Activated CD8-positive, alpha-beta memory T cell treated with anti-CD3 and anti-CD28 coated beads for 36 hours (primary cell): Measurements from ENCODE around the gene RPS15. TPM values are rescaled to one million over a fixed set of nuclear protein-coding genes. Genes with fewer than 3 reads are reported as not detected.
"Not testable (repeated sequence)": the region's sequence is repeated elsewhere in the genome, so short reads cannot be mapped to it uniquely, and the experiment has no call there.

ENCODE experiments used
- CTCF ChIA-PET: fragments of 350-600 bp; sonication (Branson Sonifier 250); formaldehyde crosslinking; loops from one replicate; lab custom pipeline; 2021; ENCODE audit warnings: antibody characterized with exemption; lab: Charles Lee
- POLR2A ChIA-PET: fragments of 350-600 bp; sonication (Branson Sonifier 250); formaldehyde crosslinking; loops from one replicate; lab custom pipeline; 2021; ENCODE audit warnings: antibody characterized with exemption; lab: Charles Lee
- total RNA-seq, 2 experiments: library from RNA; stranded (reverse); gene quantifications; one replicate each; pipeline ENCODE4 v1.2.3, GENCODE V29; 2021

Gene RPS15
- total RNA-seq, 2 experiments from 2014 or later, result 1,429 to 1,438 TPM

DNA sequence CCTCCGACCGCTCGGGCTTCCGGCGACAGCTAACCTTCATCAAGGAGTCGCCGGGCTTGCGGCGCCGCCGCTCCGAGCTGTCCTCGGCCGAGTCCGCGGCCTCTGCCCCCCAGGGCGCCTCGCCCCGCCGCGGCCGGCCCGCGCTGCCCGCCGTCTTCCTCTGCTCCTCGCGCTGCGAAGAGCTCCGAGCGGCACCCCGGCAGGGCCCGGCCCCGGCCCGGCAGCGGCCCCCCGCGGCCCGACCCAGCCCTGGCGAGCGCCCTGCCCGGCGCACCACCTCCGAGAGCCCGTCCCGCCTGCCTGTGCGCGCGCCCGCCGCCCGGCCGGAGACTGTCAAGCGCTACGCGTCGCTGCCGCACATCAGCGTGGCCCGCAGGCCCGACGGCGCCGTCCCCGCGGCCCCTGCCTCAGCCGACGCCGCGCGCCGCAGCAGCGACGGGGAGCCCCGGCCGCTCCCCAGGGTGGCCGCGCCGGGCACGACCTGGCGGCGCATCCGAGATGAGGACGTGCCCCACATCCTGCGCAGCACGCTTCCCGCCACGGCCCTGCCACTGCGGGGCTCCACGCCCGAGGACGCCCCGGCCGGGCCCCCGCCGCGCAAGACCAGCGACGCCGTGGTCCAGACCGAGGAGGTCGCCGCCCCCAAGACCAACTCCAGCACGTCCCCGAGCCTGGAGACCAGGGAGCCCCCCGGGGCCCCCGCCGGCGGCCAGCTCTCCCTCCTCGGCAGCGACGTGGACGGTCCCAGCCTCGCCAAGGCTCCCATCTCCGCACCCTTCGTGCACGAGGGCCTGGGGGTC is 31.3 kb downstream of the RPS15 start:
- ChIA-PET POLR2A (interaction anchor here (1.1 kb wide), 1 partner anchor 21 kb away, joined by 3 read pairs; no protein-coding TSS in a partner anchor), CTCF (interaction anchor here (0.6 to 0.8 kb wide), 3 partner anchors 21 to 105 kb away, joined by 3 to 4 read pairs (median 3); no protein-coding TSS in a partner anchor)

DNA sequence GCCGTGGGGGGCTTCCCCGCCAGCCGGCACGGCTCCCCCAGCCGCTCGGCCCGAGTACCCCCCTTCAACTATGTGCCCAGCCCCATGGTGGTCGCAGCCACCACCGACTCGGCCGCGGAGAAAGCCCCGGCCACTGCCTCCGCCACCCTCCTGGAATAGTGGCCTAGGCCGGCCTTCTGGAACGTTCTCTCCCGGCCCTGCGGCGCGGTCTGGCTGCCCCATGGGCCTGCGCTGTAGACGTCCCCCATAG is 31.8 kb downstream of the RPS15 start:
- ChIA-PET POLR2A (no interaction called here), CTCF (interaction anchor here (0.8 kb wide), 1 partner anchor 22 kb away, joined by 3 read pairs; no protein-coding TSS in a partner anchor)

DNA sequence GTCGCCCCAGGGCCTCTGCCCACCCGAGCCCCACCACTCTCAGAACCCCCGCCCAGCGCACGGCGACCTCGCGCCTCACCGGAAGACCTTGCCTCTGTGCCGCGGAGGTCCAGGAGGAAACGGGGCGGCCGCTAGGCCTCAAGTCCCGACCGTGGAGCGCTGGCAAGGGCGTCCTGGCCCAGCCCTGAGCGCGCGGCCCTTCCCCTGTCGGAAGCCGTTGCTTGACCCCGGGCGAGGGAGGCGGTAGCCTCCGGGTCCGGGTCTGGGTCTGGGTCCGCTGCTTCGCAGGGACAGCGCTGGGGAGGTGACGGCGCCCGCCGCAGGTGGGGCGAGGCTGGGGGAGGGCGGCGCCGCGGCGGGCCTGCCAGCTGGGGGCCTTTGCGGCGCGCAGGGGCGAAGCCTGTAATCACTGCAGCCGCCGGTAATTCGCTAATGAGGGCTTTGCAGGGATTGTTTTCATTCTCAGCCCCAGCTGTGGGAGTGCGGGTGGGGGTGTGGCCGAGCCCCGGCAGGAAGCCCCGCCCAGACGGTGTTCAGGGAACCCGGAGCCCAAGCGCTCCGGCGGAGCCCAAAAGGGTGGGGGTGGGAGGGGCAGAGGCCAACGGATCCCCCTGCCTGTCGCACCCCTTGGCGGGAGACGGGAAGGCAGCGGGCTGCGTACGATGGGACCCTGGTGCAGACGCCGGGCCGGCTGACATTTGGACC is 32.3 kb downstream of the RPS15 start:
- ChIA-PET POLR2A (no interaction called here), CTCF (interaction anchor here (0.7 to 1.1 kb wide), 5 partner anchors 22 to 87 kb away, joined by 3 to 5 read pairs (median 3); partner anchors contain the start of gene NDUFS7)

DNA sequence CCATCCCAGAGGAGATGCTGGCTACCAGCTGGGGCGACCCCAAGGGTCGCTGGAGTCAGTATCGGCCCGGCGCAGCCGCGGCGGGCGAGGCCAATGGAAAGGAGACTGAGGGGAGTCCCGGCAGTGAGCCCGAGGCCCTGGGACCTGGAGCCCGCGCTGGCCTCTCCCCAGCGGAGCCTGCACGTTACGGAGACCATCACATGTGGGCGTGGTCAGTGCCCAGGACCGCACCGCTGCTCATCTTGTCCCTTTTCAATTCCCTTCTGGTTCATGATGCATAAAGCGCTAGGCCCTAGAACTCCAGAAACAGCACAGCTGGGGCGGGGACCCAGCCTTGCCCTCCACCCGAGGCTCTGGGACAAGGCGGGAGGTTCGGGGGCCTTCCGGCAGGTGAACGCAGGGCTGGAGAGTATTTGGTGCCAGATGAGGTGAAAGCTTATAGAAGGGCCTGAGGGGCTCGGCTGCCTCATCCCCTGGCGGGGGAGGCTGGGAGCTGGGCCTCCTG is 32.9 kb downstream of the RPS15 start:
- CTCF ChIA-PET, result interaction anchor here (0.7 to 1.3 kb wide), 6 partner anchors 16 to 88 kb away, joined by 3 to 5 read pairs (median 3); partner anchors contain the start of gene NDUFS7
- POLR2A ChIA-PET, result interaction anchor here (0.6 kb wide), 1 partner anchor 71 kb away, joined by 3 read pairs; no protein-coding TSS in a partner anchor

DNA sequence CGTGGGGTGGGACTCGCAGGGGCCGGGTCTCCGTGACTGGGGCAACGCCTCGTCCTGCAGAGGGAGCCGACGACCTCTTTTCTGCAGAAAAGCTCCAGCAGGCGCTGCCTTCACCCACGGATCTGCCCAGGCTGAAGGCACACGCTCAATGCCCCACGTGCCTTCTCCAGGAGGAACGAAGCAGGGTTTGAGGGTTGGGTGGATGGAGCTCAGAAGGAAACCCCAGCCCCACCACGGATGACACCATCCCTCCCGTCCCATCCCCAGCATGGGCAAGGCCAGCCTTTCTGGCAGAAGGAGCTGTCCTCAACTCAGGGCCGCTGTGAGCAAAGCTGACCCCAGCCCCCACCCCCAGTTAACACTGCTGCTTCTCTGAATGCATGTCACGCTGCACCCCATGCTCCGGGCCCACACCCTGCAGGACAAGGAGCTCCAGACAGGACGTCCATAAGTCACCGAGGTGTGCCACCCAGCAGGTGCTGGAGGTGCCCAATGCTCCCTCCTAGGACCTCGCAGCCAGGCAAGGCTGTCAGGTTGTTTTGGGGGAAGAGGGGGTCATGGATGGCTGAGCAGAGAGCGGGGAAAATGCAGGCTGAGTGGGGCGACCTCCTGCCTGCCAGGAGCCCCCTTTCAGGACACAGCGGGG is 33.4 kb downstream of the RPS15 start:
- CTCF ChIA-PET, result interaction anchor here (0.7 to 1.3 kb wide), 6 partner anchors 16 to 88 kb away, joined by 3 to 5 read pairs (median 3); partner anchors contain the start of gene NDUFS7
- POLR2A ChIA-PET, result interaction anchor here (0.6 to 0.8 kb wide), 2 partner anchors 33 to 71 kb away, joined by 3 to 4 read pairs; no protein-coding TSS in a partner anchor

DNA sequence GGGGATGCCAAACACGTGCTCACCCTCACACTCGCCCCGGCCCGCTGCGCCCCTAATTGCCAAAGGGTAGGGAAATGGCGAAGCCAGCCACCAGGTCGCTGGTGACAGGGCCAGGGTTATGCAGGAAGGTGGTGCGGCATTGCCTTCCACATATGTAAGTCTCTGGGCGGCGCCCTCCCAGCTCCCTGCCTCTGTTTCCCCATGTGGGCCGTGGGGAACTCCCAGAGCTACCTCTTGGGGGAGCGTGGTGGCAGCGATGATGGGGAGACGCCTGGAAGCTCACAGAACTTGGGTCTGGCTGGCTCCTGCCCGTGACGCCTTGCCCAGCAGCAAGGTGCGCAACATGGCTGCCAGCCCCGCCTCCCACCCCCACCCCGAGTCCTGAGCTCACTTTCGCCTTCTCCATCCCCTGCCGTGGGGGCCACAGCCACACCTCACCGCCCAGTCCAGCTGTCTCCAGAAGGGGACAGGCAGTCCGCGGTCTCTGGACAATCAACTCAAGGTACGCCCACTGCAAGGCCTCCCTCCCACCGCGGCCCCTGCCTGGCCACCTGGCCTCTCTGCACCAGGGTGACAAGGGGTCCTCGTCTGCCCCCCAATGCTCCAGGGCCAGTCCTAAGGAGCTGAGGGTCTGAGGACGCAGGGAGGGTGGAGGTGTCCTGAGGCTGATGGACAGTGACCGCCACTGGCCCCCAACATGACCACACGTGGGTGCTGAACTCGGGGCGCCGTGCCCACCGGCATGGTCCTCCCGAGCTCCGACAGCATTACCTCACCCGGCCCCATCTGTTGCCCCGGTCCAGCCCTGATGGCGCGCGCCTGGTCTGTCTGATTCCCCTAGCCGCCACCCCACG is 34.3 kb downstream of the RPS15 start:
- POLR2A ChIA-PET, result interaction anchor here (0.6 to 0.8 kb wide), 2 partner anchors 24 to 33 kb away, joined by 4 to 6 read pairs; no protein-coding TSS in a partner anchor
- CTCF ChIA-PET, result interaction anchor here (0.8 to 1.5 kb wide), 3 partner anchors 17 to 74 kb away, joined by 3 to 4 read pairs (median 3); no protein-coding TSS in a partner anchor

DNA sequence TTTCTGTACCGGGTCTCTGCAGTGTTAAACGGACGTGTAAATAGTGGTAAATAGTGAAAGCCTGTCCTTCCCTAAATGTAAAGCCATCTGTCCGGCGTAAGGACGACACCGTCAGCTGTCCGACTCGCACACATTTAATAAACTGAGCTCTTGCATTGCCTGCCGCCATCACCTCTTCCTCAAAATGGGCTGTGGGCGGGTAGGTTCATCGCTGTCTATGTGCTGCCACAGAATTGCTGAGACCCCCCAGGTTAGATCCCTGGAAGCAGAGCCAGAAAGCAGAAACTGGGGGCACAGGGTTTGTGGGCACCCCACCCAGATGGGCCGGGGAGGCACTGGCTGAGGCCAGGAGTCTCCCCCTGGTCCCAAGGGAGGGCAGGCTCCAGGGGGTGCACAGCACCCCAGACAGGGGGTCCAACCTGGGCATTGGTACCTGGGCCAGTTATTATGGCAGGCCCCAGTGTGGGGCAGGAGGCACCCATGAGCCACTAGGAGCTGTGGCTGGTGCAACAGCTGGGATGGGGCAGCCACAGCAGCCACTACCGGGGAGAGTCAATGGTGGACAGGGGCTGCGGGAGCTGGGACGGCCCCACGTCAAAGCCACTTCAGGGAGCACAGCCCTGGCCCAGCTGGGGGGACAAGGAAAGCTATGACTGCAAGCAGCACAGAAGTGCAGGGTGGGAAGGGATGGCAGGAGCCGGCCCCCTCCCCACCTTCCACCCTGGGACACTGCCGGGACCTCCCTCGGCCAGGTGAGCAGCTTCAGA is 35.1 kb downstream of the RPS15 start:
- ChIA-PET POLR2A (interaction anchor here (0.6 kb wide), 1 partner anchor 23 kb away, joined by 6 read pairs; no protein-coding TSS in a partner anchor), CTCF (interaction anchor here (0.6 to 1.5 kb wide), 3 partner anchors 28 to 473 kb away, joined by 3 read pairs; no protein-coding TSS in a partner anchor)

DNA sequence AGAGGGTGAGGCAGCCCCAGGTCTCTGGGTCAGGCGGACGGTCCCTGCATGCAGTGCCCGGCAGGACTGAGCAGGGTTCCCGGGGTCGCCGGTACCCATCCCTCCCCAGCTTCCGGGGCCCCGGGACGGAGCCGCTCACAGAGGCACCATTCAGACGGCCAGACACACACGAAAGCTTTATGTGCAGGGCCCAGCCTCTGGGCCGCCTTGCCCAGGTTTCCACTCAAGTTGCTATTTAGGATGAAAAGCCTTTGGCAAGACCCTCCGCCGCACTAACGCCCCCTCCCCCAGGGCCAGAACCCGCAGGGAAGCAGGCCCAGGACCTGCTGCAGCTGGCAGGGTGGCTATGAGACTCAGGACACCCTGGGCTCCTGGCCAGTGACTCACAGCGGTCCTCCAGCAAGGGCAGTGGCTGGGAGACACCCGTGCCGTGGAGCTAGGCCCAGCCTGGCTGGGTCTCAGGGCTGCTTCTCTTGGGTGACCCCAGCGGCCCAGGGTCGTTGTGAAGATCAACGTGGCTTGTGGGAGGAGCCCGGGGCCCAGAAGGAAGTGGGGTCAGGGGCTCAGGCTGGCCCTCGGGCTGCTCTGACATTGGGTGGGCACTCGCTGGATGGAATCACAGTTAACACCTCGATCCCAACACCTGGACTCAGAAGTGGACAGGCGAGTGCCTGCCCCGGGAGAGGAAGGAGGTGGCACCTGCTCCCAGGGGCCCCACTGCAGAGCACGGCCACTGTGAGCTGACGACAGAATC is 36.0 kb downstream of the RPS15 start:
- POLR2A ChIA-PET, result interaction anchor here (0.6 kb wide), 1 partner anchor 163 kb away, joined by 4 read pairs; no protein-coding TSS in a partner anchor
- CTCF ChIA-PET, result interaction anchor here (0.6 to 1.5 kb wide), 4 partner anchors 8 to 472 kb away, joined by 3 read pairs; no protein-coding TSS in a partner anchor

DNA sequence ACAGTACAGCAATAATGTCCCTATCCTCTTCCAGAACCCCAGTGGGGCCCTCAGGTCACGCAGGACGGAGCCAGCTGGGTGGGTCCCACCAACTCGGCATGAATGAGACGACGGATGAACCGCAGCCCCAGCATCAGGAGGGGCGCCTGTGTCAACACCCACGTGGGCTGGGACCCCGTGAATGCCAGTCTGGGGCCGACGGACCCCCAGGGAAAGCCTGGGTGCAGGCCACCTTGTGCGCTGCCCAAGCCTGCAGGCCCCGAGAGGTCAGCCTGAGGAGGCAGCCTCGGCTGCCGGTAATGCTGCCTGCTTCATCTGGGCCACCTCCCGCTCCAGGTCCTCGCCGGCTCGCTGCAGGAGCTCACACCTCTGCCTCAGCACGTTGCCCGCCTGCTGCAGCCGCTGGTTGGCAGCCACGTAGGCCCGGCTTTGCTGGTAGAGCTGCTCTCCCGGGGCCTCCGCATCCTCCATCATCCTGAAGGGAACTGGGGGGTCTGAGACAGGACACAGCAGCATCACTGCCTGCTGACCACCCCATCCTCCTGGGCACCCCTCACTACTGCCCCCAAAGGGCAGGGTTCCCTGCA is 36.7 kb downstream of the RPS15 start:
- ChIA-PET POLR2A (interaction anchor here (0.6 kb wide), 1 partner anchor 164 kb away, joined by 4 read pairs; no protein-coding TSS in a partner anchor), CTCF (interaction anchor here (0.8 kb wide), 1 partner anchor 9 kb away, joined by 3 read pairs; no protein-coding TSS in a partner anchor)

DNA sequence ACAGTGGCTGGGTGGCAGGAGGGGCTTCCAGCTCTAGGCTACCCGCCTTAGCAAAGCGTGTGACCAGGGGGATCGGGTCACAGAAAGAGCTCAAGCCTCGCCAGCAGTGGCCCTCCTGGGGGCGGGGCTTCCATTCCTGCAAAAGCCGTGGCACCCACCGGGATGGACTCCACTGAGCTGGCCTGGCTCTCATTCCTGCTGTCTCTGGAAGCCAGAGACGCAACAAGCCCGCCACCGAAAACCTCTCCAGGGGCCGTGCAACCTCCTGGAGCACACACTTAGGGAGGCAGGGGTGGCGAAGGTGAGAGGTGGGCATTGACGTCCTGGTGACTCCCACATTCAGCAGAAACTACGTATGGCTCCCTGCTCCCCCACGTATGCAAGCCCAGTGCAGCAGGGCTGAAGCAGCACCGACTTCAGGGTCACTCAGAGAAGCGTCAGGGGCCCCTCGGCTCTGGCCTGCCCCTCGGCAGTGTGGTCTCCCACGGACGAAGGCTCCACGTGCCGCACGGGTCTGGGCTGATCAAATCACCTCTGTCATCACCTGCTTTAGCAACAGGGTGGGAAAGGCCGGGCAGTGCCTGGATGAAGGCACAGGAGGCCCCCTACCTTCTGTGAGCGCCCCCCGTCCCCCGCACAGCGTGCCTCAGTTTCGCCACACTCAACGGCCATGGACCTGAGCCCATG is 37.7 kb downstream of the RPS15 start:
- CTCF ChIA-PET, result interaction anchor here (2.3 kb wide), 1 partner anchor 10 kb away, joined by 10 read pairs; no protein-coding TSS in a partner anchor
- POLR2A ChIA-PET, result no interaction called here

DNA sequence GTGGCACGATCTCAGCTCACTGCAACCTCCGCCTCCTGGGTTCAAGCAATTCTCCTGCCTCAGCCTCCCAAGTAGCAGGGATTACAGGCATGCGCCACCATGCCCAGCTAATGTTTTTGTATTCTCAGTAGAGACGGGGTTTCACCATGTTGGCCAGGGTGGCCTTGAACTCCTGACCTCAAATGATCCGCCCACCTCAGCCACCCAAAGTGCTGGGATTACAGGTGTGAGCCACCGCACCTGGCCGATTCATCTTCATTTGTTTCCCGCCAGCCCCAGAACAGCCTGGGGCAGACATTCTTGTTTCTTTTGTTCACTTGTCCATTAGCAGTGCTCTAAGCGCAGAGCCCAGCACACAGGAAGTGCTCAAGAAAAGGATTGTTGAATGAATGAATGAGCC is 38.9 kb downstream of the RPS15 start:
- CTCF ChIA-PET, result interaction anchor here (0.6 to 2.3 kb wide), 3 partner anchors 11 to 361 kb away, joined by 3 to 10 read pairs (median 3); no protein-coding TSS in a partner anchor
- POLR2A ChIA-PET, result not testable (repeated sequence)

DNA sequence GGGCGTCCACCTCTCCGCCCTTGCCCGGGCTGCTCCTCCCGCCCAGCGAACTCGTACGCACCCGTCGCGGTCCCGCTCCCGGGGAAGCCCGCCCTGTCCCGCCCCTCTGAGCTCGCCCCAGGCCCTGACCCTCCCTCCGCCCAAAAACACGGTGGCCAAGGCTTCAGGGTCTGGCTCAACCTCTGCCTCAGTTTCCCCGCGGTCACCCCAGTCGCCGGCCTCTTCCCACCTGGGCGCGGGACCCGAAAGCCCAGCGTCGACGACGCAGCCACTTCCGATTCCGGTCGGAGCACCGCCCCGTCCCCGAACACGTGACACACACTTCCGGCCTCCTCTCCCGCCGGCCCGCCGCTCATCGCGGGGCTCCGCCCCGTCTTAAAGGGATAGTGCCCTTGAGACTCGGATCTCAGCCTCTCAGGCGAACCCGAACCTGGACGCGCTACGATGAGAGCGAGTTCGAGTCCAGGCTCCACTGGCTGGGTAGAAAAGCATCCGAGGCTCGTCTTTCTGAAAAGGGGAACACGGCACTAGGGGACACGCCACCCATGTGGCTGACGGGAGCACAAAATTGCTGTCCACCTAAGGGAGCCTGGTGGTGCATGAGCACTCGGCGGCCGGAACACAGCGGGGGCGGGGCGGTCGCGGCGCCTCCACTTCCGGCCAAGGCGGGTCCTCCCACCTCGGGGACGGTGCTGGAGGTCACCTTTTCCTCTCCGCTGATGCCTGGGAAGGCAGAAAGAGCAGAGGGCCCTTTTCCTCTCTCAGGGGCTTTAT is 40.9 kb downstream of the RPS15 start, which contains the start of gene C19orf25:
TSS of gene C19orf25 (minus strand) at position 282 of the 774 bp plus-strand sequence. CDS start 312 bp downstream, outside the sequence.
- POLR2A ChIA-PET, result interaction anchor here (0.6 kb wide), 1 partner anchor 368 kb away, joined by 4 read pairs; no protein-coding TSS in a partner anchor
- CTCF ChIA-PET, result interaction anchor here (0.6 kb wide), 1 partner anchor 34 kb away, joined by 3 read pairs; no protein-coding TSS in a partner anchor

DNA sequence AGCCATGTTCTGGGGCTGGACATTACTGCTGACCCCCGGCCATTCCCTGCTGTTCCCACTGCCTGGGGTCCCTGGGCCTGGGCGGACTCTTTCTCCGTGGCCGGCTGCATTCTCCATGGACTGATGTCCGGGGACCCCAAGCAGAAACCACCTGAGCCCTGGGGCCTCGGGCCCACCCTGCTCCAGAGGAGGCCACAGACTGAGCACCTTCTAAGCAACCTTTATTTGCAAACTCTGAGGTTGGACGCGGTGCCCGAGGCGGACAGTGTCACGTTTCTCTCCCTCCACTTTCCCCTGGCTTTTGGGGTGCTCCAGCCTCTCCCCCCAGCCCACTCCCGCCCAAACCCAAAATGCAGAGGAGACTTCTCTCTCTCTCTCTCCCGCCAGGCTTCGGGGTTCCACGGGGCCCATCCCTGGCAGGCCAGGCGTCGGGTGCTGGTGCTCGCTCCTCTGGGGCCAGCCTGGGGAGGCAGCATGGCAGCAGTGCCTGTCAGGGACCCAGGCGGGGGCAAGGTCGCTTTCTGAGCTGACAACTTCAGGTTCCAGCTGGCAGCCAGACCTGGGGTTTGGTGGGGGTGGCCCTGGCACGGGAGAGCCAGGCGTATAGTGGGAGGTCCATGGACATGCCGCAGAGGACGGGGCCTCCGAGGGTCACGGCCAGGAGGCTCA is 43.2 kb downstream of the RPS15 start:
- POLR2A ChIA-PET, result no interaction called here
- CTCF ChIA-PET, result no interaction called here

DNA sequence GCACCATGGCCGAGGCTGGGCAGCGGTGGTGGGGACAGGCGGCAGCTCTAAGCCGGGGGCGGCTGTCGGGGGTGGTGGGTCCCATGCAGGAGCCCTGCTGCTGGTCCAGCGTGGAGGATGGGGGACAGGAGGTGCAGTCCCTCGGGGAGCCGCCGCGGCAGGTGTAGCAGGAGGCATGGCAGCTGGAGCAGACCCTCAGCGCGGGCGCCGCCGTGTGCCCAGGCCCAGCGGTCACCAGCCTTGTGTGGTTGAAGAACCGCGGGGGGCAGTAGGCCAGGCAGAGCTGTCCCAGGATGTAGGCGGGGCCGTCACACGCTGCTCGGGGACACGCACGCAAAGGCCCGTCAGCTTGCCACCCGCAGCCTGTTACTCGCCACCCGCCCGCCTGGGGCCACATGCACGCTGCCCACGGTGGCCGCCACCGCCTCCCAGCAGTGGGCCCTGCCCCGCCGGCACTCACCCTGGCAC is 43.7 kb downstream of the RPS15 start:
- ChIA-PET POLR2A (no interaction called here), CTCF (no interaction called here)
